NCI-H524 (cell line): ENCODE results near the gene AUTS2.
A peak's percentile ranks its signal among the peaks of the same experiment; 100 is the strongest.

Experiments used
- DNase-seq, 2 experiments: peaks; one replicate each; lab custom pipeline; 2025; lab: John Stamatoyannopoulos, UW

The AUTS2 gene

DNA sequence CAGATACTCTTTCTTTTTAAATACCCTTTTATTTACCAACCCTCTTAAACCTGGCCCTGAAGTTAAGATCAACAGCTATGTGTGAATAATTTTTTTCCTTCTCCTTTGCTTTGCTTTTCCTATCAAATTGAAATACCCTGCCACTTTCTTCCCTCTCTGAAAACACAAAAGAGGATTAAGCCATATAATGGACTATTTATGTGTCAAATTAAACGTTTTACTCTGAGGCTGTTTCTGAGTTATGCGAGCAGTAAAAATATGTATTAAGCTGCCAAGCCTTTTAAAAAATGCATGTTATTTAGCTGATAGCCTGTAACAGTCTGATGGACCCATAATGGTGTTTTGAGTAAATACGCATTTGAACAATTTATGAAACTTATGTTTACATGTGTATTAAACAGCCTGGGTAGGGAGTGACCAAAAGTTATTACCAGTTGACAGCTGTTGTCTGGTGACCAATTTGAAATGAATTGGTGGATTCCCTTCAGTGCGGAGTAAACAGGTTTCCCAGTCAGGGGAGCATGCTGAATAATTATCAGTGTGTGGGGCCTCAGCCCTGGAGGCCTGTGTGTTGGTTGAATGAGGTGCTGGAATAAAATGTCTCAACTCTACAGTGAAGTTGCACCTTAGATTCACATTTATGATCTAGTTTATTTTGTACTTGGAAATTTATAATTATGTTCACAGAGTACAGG is 89.6 kb downstream of the AUTS2 start:
- DNase-seq: no peak

GRCh38 chr7:69690329-69690728 is 92.1 kb downstream of the AUTS2 start:
- no peak for DNase-seq

- no peak for DNase-seq
These were observed 93.1 kb downstream of the AUTS2 start for GRCh38 chr7:69691327-69691726.

DNA sequence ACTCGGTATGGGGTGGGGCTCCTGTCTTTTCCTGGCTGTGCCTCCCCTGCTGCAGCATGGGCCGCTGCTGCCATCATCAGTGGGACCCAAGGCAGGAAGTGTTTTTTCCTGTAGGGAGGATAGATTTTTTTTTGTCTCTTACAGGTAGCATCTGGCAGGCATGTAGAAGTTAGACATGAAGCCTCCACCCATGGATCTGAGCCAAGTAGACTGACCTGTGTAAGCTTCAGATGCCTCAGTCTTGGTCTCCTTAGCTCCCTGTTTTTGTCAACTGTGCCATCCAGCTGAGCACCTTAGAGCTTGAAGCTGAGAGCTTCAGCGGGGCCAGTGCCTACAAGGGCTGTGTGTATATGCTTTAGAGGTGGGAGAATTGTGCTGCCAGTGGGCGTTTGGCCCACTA is 93.5 kb downstream of the AUTS2 start:
- DNase-seq: no peak

DNA sequence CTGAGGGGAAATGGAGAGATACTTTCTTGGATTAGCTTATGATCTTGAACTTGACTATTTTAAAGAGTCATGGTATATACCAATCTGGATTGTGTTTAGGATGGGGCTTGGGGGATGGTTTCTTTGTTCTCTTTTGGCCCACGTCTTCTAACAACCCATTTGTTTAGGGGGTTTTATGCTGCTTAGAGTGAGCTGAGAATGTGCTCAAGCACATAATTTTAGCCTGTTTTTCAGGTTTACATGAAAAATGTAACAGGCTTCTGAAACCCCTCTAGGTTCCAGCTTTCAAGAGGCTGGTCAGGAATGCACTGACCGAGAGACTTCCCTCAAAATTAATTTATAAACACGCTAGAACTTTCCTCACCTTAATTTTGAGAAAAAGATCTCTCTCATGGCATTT is 94.3 kb downstream of the AUTS2 start:
- DNase-seq: no peak

GRCh38 chr7:69693042-69693441 is 94.8 kb downstream of the AUTS2 start:
- DNase-seq: no peak

- no peak for DNase-seq
These were observed 97.8 kb downstream of the AUTS2 start for GRCh38 chr7:69696054-69696591.

DNA sequence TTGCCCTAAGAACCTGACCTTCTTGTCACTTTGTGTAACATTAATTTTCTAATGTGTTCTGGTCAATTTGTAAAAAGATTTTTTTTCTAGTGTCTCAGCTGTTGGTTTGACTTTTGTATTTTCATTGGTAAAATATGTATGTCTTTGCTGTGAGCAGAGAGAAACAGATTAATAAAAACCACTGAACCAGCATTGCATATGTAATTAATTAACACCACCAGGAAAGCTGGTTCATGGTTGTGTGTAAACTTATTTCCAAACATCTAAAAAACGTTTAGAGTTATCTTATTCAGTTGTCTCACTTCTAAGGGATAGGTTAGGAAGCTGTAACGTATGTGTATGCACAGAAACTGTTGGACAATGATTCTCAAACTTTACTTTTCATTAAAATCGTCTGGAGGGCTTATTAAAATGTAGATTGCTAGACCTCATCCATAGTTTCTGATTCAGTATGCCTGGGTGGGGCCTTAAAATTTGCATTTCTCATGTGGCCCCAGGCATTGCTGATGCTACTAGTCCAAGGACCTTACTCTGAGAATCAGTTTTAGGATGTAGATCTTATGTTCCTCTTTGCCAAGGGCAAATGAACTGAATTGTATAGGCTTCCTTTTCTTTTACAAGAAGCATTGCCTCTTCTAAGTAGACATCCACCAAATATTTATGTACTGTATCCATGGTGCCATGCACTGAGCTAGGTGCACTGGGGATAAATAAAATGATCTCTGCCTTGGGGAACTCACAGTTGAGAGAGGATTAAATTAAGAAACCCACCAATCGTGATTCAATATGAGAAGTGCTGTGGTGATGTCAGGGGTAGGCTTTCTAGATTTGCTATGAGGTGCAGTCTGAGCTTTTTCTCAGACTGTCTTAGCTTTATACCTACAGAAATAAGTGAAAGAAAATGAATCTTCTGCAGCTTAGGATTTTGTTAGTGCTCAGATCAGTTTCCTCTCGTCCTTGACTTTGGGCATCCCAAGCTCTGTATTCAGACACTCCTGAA is 98.7 kb downstream of the AUTS2 start:
- DNase-seq: no peak

- no peak for DNase-seq
These were observed 100.0 kb downstream of the AUTS2 start for GRCh38 chr7:69698109-69698825.

DNA sequence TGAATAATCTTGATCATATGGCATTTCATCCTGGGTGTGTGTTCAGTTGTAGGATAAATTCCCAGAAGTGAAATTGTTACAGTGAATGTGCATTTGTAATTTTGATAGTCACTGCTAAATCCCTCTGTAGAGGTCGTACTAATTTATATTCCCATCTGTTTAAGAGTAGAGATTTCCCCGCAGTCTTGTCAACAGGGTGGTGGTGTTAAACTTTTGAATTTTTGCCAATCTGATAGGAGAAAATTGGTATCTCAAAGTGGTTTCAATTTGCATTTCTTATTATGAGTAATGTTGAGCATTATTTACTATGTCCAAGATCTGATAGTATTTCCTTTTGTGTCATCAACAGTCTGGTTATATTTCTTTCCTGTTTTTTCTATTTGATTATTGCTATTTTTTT is 101.7 kb downstream of the AUTS2 start:
- DNase-seq: peak; percentile 7 to 64

GRCh38 chr7:69700331-69700730 is 102.1 kb downstream of the AUTS2 start:
- DNase-seq: peak; percentile 38 to 67

DNA sequence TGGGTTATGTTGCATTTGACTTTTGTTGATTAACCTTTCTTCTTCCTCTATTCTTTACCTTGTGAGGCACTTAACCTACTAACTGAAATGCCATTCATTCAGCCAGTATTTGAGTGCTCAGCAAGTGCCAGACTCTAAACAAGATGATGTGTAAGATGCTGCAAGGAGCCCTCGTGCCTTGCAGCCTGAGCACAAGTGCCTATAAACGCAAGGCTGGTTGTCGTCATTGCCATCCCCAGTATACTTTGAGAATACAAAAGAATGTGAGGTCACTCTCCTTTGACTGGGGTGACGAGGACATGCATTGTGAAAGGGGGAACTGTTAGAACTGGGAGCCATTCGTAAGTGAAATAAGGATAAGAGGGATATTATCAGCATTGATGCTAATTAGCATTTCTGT is 103.0 kb downstream of the AUTS2 start:
- no peak for DNase-seq

DNA sequence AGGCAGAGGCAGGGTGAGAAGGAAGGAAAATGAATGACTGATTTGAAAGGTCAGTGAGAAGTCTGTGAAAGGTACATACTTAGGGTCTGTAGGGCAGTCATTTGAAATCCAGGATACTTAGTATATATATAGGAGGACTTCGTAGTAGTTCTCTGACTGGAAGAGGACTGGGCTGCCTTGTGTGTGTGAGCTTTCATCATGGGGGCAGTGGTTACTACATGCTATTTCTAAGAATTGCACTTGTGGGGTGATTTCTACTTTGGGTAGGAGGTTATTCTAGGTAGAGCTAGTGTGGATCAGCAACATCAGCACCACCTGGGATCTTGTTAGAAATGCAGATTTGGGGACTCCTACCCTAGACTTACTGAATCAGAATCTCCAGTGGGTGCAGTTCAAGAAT is 104.1 kb downstream of the AUTS2 start:
- no peak for DNase-seq

- DNase-seq: no peak
These were observed 104.8 kb downstream of the AUTS2 start for GRCh38 chr7:69703099-69703498.

GRCh38 chr7:69706070-69706469 is 107.8 kb downstream of the AUTS2 start:
- DNase-seq: no peak

GRCh38 chr7:69708857-69709256 is 110.6 kb downstream of the AUTS2 start:
- peak in 1 of 2 experiments; percentile 19 for DNase-seq

- no peak for DNase-seq
These were observed 112.6 kb downstream of the AUTS2 start for GRCh38 chr7:69710768-69711438.

GRCh38 chr7:69714886-69715576 is 116.8 kb downstream of the AUTS2 start:
- DNase-seq: peak in 1 of 2 experiments; percentile 12

DNA sequence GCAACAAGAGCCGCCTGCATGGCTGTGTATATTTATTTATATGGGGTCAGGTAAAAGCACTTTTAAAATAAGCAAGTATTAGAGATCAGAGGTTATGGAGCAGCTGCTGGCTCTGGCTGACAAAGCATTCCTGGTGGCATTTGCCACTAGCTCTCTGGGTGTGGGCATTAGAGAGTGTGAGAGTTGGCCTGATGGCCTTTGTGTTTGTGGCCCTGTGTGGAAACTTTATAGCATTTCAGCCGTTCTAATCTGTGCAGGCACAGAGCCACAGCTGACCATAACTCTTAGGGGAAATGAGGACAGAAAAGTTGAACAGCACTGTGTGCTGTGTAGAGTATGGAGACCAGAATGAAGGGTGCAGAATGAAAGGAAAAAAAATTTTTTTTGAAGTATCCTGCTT is 118.9 kb downstream of the AUTS2 start:
- DNase-seq: no peak

DNA sequence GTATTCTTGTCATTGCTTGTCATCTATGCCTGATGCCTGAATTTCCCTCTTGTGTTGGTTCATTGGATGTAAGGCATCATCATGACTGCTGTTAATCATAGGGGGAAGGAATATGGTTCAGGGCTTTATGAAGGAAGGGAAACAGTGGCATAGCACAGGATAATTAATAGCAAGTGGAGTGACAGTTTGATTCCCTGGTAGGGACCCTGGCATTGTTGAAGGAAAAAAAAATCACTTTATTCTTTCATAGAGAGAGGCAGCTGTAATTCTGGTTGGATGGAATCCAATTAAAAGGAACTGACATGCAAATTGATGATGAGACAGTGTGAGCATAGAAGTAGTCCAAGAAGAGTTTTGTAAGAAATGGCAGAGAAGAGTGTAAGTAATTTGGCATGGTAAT is 121.4 kb downstream of the AUTS2 start:
- no peak for DNase-seq

GRCh38 chr7:69722843-69723242 is 124.6 kb downstream of the AUTS2 start:
- no peak for DNase-seq
